GM18873 (cell line): Measurements from ENCODE around the gene JAG1.

Source experiments
- ATAC-seq: cut with Tn5 transposase; IDR thresholded peaks from one replicate; pipeline ENCODE4 v1.9.1; 2021; ENCODE audit warnings: mild to moderate bottlenecking, moderate library complexity, moderate number of reproducible peaks; ENCODE audit not compliant: unreplicated experiment, low FRiP score

The JAG1 gene

GRCh38 chr20:10639737-10640556 is 33.9 kb downstream of the JAG1 start:
- no peak for ATAC-seq

GRCh38 chr20:10639077-10639736 is 34.6 kb downstream of the JAG1 start:
- ATAC-seq = no peak

DNA sequence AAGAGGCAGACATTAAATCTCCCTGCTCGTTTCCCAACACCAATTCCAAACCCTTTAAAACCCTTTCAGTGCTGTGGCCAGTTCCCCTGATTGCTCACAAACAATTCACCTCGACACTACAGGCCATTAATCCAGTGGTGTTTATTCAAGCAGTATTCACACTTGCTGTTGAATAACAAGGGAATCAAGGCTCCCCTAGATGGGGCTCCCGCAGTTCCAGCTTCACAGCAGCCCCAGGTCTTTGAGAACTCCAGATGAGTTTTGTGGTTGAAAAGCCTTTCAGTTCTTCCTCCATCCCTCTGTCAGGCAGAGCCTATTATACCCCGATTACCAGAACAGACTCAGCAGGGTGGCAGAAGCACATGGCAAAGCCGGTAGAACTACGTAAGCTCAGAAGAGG is 36.2 kb downstream of the JAG1 start:
- no peak for ATAC-seq

- ATAC-seq = no peak
Measured at GRCh38 chr20:10637031-10637559, 36.7 kb downstream of the JAG1 start.

GRCh38 chr20:10636326-10636818 is 37.4 kb downstream of the JAG1 start:
- no peak for ATAC-seq

DNA sequence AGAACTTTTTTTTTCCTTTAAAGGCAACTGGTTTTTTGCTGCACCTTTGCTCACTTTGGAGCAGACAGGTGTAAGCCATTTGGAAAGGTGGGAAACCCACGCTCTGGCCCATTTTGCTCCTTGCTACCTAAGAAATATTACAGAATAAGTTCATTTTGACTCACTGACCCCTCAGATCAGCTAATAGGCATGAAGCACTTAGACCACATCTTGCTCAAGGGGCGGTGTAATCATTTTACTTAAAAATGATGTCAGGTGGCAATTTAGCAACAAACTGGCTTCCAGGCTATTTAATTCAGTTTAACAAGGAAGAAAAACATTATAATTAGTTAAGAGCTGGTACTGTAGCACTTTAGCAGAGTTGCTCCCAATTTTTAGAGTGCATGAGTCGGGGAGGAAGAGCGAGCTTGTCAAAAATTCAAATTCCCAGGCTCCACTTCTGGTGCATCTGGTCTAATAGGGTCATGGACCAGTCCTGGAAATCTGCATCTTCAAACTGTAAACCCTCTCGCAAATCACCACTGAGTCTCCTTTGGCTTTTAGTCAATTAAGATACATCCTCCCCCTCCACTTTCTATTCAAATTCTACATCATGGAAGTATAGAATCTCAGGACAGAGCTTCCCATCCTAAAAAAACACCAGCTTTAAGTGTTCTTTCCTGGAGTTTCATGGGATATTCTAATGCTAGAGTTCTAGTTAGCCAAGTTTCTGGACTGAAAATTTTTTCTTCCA is 38.2 kb downstream of the JAG1 start:
- ATAC-seq = no peak

DNA sequence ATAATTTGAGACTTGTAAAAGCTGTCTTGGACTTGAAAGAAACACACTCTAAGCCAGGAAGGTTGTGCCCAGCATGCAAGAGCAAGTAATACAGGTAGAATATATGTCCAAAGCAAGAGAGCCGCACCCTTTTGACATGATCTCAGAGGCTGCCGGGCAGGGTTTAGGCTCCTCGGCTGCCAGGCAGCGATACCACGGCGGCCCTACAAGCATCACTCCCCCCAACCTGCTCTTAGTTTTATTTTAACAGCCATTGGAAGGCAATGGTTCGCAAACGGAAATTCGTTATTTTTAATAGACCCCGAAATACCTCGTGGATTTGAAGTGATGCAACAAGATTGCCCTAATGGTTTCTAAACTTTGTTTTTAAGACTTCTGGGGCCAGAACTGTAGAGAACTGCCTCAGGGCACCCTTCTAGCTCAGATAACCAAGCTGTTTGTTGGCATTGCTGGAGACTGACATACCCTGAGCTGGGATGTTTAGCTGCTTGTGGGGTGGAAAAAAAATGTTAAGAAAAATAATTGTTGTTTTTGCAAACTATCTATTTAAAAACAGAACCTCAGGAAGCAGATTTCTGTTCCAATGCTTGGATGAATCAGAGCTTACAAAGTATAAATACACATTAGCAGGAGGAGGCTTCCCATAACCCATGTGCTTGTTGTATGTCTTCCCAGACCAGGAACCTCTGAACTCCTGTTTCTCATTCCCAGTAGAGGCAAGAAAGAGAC is 39.0 kb downstream of the JAG1 start:
- no peak for ATAC-seq

DNA sequence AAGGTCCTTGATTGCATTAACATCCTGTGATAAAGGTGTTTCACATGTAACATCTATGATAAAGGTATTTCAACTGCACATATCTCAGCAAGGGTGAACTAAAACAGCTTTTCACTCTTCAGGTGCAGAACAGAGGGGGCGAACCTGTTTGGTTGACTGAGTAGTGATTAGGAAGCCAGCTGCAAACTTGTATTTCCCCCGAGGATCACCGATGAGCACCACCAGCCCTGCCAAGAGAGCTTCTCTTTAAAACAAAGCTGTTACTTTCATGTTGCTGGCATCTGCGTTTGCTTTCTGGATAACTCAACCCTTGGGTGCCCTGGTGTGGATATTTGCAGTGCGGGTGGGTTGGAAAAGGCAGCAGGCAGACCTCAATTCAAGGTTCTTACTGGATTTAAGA is 39.6 kb downstream of the JAG1 start:
- no peak for ATAC-seq

DNA sequence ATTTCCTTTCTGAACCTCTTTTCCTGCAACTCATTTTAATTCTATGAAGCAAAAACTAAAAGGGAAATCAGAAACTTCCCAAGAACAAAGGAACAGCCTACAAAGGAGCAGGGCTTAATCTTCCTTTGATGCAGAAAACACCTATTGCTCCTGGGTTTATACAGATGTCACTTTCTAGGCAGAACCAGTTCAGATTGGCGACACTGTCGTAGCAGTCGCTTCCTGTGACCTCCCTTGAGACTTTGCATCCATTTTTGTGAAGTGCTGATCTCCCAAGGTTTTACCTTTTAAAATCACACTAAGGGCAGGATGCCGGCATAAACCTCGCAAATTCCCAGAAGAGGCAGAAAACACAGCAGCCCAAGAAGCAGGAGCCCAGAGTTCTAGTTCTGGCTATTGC is 40.1 kb downstream of the JAG1 start:
- no peak for ATAC-seq

DNA sequence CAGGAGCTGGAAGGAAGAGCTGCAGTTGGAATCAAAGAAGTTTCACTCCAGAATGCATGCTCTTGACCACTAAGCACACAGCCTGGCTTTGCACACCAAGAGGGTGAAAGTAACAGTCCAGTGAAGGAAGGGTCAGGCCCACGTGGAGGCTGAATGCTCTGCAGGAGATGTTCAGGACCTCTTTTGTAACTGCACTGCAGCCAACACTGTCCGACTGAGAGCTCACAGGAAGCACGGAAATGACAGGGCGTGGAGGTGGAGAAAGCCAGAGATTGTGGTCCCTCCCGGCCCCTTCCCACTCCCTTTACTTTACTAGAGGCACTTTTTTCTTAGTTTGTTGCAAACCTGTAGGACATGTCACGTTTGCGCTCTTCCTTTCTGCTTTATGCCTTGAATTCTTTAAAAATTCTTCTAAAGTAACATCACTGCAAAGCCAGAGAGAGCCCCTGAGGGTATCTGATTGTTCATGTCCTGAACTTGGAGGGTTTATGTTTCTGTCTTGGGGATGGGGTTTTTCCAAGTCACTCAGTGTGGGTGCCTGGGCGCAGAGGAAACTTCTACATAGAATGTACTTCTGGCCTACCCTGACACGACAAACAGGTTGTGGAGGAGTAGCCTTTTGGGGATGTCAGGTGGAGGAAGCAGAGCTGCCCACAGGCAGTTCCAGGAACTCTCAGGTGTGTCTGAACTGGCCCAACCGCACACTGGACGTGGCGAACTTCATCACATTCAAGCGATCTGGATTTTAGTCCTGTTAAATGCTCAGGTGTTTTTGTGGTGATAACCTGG is 40.9 kb downstream of the JAG1 start:
- no peak for ATAC-seq

- no peak for ATAC-seq
Measured at GRCh38 chr20:10631126-10631525, 42.7 kb downstream of the JAG1 start.

DNA sequence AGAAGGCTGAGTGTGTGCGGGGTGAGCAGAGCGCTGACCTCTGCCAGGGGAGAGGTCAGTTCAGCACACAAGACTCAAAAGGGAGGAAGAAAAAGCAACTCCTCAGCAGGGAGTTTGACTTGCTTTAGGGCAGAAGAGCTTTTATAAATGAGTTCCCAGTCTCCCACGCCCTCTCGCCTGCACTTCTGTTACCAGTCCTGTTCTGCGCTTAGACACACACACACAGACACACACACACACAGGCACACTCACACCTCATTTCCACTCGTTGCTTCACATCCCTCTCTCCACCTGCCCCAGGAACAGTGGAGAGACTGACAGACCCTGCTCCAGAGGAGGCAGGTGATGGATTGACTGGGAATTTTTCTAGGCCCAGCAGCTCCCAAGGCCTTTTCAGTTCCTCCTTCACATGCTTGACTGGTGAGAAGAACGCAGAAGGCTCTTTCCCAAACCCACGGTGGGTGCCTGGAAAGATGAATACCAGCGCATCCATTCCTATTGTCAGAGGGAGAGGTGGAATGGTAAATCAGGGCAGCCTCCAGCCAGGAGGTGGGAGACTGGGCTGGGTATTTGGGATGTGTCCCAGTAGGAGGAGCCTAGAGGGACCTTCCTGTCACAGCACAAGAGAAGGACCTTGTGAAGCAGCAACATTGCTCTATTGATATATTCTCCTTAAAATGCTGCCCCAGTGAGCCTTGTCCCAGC is 43.7 kb downstream of the JAG1 start:
- no peak for ATAC-seq

GRCh38 chr20:10626896-10627295 is 46.9 kb downstream of the JAG1 start:
- ATAC-seq = no peak

DNA sequence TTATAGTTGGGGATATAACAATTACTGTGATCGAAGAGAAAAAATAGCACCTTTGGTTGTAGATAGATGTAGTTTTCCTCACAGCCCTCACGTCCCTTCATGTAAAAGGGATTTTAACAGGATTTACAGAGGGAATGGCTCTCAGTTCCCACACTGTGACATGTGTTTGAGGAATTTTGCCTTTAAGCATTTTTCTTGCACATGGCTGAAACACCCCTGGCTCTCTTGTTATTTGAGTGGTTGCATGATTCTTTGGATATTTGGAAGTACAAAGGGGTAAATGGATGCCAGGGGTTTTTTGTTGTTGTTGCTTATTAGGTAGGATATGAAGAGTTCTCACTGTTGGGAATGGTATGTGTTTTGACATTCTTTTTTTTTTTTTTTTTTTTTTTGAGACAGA is 48.2 kb downstream of the JAG1 start:
- ATAC-seq = no peak

DNA sequence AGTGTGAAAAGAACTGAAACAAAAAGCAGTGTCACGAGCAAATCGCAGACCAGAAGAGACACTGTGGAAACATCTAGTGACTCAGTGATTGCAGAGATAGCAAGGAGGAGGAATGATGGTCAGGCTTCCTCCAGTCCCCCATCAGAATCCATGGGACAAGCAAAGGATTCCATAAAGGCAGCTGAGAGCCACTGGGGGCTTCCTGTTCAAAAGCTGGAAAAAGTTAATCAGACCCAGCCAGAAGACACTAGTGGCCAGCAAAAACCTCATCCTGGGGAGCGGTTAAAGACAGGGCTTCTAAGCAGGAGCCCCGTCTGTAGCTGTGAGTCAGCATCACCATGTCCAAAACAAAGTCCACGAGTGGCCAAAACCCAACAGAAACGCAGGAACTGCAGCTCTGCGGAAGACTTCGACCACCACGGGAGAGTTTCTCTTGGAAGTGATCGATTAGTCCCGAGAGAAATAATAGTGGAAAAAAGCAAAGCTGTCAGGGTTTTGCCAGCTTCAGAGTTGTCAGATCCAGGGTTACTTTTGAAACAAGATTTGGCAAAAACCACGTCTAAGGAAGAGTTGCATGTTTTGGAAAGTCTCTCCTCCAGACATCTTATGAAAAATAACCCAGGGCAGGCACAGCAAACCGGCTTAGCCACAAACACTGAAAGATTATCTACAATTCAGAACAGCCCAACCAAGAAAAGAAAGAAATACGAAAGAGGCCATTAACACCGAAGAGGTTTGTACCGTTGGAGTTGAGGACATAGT is 51.0 kb downstream of the JAG1 start:
- ATAC-seq = no peak

DNA sequence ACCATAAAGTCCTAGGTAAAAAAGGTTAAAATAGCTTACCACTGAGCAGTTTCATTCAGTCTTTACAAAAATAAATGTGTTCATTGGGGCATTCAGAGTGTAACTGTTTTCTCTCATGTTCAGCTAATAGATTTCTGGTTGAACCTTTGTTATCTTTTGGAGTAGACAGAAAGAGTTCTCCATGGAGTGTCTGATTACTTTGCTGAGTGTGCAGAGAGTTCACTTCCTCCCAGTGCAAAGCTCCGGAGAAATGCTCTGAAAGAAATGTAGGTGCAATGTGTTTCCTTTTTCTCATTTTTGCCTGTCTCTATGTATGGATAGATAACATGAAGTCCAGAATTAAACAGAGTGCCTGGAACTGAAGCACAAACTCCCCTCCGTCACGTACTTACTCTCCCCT is 52.6 kb downstream of the JAG1 start:
- no peak for ATAC-seq

DNA sequence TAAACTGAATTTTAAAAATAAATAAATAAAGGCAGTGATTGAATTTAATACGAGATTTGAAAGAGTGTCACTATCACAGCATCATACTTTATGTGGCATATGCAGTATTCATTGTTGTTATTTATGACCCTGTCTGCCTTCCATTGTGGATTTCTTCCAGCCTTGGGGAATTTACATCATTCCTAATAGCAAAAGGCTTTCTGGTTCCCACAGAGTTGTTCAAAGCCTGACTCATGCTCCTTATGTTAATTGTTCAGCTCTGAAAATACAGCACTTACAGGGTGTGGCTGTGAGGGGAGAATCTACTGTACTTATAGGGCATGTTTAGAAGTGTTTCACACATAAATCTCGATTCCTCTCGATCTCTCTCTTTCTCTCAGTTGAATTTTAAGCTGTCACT is 54.4 kb downstream of the JAG1 start:
- ATAC-seq = no peak

- no peak for ATAC-seq
Measured at GRCh38 chr20:10618611-10619245, 55.1 kb downstream of the JAG1 start.
